NCI-H2196 (cell line): ENCODE data around the gene RPAP2.
"Not testable (repeated sequence)": the region's sequence is repeated elsewhere in the genome, so short reads cannot be mapped to it uniquely, and the experiment has no call there.

Experiments
- DNase-seq: peaks from one replicate; lab custom pipeline; 2025; ENCODE audit not compliant: unreplicated experiment; lab: John Stamatoyannopoulos, UW

Gene RPAP2

DNA sequence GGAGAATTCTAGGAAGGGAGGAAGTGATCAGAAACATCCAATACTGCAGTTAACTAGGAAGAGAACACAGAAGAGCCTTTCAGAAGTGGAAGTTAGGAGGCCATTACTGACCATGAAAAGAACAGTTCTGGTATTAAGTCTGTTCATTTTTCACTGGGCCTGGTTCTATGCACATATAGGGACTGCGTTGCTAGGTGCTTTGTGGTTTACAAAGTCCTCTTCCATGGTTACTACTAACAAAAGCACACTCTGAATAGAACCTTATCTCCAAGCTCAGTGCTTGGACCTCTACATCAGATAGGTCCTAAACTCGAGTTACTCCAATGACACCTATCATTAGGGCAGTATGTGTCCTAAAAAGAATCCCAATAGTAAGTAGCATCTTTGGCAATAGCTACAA lies 75.4 kb downstream of the RPAP2 start:
- no peak for DNase-seq

DNA sequence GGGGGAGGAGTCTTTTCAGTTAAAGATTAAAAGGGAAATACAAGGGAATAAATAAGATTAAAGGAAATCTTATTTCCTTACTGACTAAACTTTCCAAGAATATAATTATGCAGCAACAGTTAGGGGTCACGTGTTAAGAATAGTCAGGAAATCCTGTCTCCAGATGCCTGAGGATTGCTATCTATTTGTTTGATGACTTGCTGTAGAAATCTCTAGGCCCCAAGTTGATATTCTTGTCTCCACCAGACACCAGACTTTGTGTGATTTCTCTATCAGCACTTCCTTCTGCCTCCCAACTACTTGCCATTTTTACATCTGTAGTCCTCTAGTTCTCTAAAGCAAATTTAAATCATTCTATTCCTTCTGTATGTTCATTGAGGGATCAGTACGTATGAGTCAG lies 77.5 kb downstream of the RPAP2 start:
- no peak for DNase-seq

DNA sequence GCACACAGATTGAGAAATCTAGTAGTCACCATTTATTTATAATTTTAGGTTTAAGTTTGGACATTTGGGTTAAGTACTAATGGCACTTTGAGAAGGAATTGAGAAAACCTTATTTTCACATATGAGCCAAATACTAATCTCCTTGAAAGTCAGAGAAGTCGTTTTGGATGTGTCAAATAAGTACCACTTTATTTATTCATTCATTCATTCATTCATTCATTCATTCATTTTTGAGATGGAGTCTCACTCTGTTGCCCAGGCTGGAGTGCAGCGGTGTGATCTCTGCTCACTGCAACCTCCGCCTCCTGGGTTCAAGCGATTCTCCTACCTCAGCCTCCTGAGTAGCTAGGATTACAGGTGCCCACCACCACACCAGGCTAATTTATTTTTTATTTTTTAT lies 79.1 kb downstream of the RPAP2 start:
- DNase-seq: not testable (repeated sequence)

DNA sequence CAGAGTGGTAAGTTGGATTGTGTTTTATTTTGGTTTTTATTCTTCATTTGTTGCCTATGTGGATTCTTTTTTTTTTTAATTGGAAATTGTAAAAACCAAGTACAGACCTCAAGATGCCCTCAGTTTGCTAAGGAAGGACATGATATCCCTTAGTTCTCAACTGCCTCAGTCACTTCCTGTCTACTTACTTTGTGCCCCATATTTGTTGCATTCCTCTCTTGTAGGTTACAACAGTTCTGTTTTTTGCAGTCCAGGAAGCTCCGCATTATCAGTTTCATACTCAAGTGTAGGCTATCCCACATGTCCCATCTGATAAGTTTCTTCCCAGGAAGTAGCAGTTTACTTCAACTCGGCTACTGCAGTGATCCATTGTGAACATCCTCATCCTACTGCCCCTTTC lies 82.0 kb downstream of the RPAP2 start:
- DNase-seq: no peak

- not testable (repeated sequence) for DNase-seq
These were observed 95.1 kb downstream of the RPAP2 start for GRCh38 chr1:92393966-92394365.

DNA sequence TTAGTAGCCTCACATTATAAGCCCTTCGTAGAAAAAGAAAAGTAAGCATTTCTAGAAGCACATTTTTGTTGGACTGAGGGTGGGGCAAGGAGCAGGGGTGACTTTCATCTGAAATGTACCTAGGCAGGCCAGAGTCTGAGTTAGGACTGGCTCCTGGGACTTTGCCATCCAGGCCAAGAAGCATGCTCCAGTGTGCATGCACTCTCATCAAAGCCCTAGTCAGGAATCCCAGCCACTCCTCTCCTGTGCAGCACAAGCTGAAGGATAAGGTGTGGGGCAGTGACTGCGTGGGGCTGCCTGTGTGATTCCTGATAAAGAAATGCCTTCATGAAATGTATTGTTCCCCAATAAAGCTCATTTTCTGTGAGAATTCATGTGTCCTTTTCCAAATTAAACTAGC lies 99.7 kb downstream of the RPAP2 start:
- no peak for DNase-seq

DNA sequence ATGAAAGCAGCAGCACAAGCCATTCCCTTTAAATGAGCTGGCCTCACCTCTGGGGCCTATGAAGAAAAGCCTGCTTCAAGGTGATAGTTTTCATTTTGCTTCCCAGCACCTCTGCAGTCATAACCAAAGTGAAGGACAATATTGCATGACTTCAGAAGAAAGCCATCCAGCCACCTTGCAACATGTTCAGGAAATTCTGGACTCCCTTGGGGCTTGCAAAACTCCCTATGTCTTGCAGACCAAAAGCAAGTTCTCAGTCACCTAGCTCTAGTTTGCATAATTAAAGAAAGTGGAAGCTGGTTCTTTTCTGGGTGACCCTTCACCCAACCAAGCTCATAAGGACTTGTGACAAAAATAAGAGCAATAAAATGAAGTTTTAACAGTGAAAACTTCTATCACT lies 100.2 kb downstream of the RPAP2 start:
- no peak for DNase-seq

- DNase-seq: no peak
These were observed 105.8 kb downstream of the RPAP2 start for GRCh38 chr1:92404661-92405060.

DNA sequence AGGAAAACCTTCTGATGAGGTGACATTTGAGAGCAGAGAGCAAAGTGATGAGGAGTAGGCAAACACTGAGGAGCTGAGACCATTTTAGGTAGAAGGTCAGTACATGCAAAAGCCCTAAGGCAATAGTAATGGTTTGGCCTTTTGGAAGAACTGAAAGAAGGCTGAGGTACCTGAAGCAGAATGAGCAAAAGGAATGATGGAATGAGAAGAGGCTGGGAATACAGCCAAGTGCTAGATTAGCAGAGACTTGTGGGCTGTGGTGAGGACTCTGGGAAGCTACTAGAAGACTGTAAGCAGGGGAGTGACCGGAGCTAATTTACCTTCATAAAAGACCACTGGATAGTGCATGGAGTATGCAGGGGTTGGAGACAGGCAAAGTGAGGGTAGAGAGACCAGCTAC lies 110.0 kb downstream of the RPAP2 start:
- DNase-seq: no peak

DNA sequence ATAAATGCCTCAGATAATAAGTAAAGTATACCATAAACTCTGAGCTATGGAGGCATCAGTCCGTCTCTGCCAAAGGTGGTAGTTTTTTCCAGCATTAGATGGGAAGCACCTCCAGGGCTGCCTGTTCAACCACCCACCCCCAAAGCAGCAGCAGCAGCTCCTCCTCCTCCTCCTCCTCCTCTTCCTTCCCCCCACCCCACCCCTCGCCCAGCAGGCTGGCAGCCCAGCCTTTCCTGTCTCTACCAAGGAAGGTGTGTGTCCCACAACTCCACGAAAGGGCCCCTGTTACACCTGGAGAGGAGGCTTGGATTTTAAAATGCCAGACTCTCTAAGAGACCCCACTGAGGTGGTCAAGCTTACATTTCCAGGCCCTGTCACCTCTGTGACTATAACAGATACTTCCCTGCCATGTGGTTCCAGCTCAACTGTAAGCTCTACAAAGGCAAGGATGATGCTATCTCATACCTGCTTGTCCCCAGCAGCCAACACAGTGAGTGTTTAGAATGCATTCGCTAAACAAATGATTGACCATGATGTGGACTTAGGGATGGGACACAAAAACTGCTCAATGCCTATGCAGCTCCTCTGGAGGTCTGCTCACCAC lies 111.2 kb downstream of the RPAP2 start:
- no peak for DNase-seq

DNA sequence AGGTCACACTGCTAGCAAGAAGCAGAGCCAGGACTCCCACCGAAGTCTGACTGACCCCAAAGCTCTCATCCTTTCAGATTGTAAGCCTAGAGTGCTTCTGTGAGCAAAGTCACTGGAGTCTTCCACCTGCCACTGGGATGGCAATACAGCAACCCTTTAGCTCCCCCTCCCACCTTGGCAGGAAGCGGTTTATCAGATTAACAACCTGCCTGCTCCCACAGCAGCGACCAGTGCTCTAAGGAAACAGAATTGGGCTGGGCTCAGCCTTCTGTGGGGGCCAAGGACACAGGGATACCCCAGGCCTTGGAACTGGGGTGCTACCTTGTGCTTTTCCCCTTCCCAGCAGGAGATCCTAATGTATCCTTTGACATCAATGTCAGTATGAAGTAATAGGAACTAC lies 111.8 kb downstream of the RPAP2 start:
- DNase-seq: no peak

GRCh38 chr1:92411511-92411910 lies 112.7 kb downstream of the RPAP2 start:
- no peak for DNase-seq

- DNase-seq: no peak
These were observed 120.8 kb downstream of the RPAP2 start for GRCh38 chr1:92419642-92420041.

- no peak for DNase-seq
These were observed 125.5 kb downstream of the RPAP2 start for GRCh38 chr1:92424381-92424780.

DNA sequence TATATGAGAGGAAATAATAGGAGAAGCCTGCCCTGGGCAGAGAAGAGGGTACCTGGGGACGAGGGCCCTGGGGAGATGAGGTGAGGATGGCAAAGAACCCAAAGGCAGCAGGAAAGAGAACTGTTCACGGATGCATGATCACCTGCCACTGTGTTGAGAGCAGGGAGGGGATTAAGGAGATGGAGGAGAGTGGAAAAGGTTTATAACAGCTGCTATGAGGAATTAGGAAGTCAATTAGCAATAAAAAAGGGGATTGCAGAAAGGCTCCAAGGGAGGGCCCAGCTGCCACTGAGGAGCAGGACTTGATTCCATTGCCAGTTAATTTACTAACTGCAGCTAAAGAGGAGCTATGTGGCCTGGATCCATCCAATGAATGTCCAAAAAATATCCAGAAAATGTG lies 126.8 kb downstream of the RPAP2 start:
- no peak for DNase-seq

DNA sequence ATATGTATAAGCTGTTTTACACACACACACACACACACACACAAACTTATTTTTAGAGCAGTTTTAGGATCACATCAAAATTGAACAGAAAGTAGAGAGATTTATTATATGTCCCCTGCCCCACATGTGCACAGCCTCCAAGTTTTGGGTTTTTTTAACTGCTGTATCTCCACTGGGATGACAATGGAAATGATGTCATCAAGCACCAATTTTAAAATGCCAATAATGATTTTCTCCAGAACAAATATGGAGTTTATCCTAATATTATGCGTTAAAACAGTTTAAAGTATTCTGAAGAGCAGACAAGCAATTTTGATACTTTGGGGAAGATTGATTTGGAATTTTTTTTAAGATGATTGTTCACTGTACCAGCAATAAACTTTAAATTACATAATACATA lies 131.2 kb downstream of the RPAP2 start:
- no peak for DNase-seq

GRCh38 chr1:92434572-92434971 lies 135.7 kb downstream of the RPAP2 start:
- DNase-seq: not testable (repeated sequence)

DNA sequence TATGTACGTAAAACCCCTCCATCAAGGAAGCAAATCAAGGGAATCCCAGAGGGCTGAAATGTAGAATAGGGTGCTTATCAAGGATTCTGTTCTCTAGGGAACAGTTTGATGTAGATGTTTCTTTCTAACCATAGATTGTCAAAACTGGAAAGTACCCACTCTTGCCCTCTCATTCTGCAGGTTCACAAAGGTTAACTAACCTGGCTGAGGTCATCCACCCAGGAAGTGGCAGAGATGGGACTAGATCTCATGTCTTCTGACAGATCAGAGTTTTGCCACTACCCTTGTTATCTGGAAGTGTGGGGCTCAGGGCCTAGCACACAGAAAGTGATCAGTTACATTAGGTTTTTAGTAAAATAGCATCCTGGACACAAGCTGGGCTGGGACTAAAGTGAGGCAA lies 140.4 kb downstream of the RPAP2 start:
- no peak for DNase-seq

DNA sequence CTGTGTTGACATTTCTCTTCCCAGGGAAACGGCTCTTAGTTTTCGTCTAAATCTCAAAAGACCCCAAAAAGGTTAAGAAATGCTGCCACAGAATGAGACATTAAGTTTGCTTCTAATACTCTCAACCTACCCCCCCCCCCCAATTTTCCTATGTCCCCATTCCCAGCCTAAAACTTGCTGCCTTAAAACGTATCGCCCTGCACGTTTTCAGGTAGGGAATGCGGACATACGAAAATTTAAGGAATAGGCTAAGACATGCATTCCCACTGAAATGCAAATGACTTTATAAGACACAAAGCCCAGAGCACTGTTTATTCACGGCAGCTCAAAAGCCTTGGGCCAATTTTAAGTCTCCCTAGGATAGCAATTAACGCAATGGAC lies 142.4 kb downstream of the RPAP2 start:
- no peak for DNase-seq

DNA sequence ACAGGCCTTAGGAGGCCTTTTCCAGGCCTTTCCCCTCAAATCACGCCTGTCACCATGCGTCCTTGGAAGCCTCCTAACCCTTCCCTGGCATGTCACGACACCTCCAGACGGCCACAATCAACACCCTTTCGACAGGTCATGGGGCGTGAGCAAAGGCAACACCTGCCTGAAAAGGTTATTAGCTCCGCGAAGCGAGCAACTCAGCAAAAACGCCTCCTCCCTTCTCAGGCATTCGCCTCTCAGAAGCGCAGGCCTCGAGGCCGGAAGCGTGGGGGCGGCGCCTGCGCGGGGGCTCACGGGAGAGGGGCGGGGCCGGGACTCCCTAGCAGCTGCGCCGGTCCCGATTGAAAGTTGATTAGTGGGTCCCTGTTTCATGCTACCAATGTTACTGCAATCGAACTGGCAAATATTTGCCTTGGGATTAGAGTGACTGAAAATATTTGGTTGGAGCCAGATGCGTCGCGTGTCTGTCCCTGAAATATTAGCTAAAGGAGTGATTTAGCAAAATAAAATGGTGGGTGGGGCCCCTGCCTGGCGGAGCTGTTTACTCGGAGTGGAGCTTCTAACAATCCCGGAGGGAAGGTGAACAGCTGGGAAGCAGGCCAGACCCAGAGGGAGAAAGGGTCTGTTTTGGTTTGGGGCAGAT lies 143.0 kb downstream of the RPAP2 start:
- peak; percentile 90 for DNase-seq

- DNase-seq: peak; percentile 56
These were observed 143.5 kb downstream of the RPAP2 start for GRCh38 chr1:92442351-92442750.

- DNase-seq: no peak
These were observed 145.0 kb downstream of the RPAP2 start for GRCh38 chr1:92443893-92444292.

DNA sequence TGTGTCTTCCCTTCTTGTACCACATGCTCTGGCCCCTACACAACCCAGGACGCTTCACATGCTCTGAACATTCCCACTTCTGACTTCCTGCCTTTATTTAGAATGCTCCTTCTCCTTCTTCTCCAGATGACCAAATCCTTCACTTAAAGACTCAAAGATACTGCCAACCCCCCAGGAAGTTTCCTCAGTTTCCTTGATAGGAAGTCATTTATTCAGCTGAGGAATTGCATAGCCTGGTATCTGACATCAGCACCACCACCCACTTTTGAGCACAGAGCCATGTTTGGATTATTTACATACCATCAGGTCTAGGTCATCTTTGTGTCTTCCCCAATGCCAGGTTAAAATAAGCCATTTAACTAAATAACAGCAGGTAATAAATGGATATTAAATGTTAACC lies 145.5 kb downstream of the RPAP2 start:
- no peak for DNase-seq
